WTC11 (cell line): Measurements from ENCODE around the gene AHNAK. TPM values are rescaled to one million over a fixed set of nuclear protein-coding genes. Genes with fewer than 3 reads are reported as not detected.
A peak's percentile ranks its signal among the peaks of the same experiment; 100 is the strongest.

Experiments used
- ATAC-seq: fragments of 200-7000 bp; cut with Tn5 transposase; 2 replicates; pipeline ENCODE4 v1.10.0; 2021; ENCODE audit warnings: mild to moderate bottlenecking, moderate library complexity
- CTCF ChIA-PET: fragments of 300-600 bp; sonication (Branson Sonifier 250); formaldehyde crosslinking; loops from one replicate; lab custom pipeline; 2021; ENCODE audit warnings: antibody characterized with exemption; lab: Charles Lee
- POLR2A ChIA-PET: fragments of 350-600 bp; sonication (Branson Sonifier 250); formaldehyde crosslinking; loops from one replicate; lab custom pipeline; 2021; ENCODE audit warnings: antibody characterized with exemption; lab: Charles Lee
- DNase-seq: peaks from one replicate; pipeline ENCODE4 v3.0.0; 2021; ENCODE audit warnings: low spot score
- H3K27ac Mint-ChIP-seq: 2 replicates; pipeline ENCODE4 v1.8.0; 2021; ENCODE audit warnings: mixed read lengths
- H3K27me3 Mint-ChIP-seq: 2 replicates; pipeline ENCODE4 v1.8.0; 2021; ENCODE audit warnings: low read depth, mild to moderate bottlenecking, moderate library complexity, mixed read lengths
- H3K36me3 Mint-ChIP-seq: 2 replicates; pipeline ENCODE4 v1.8.0; 2021; ENCODE audit warnings: mixed read lengths
- H3K4me1 Mint-ChIP-seq: 2 replicates; pipeline ENCODE4 v1.8.0; 2022; ENCODE audit warnings: mixed read lengths
- H3K4me3 Mint-ChIP-seq: 2 replicates; pipeline ENCODE4 v1.8.0; 2021; ENCODE audit warnings: mild to moderate bottlenecking, moderate library complexity, mixed read lengths
- H3K9me3 Mint-ChIP-seq: 2 replicates; pipeline ENCODE4 v1.8.0; 2021; ENCODE audit warnings: mixed read lengths
- ATF1 ChIP-seq: sonication (generic); formaldehyde crosslinking; IDR thresholded peaks from 2 replicates; pipeline ENCODE4 v1.8.1; 2023; ENCODE audit warnings: mild to moderate bottlenecking, moderate library complexity, missing genetic modification reagents
- EMX1 ChIP-seq: fragments of 250-450 bp; sonication (Bioruptor Pico); IDR thresholded peaks from 2 replicates; pipeline ENCODE4 v1.8.0; 2021; ENCODE audit warnings: mild to moderate bottlenecking
- JAZF1 ChIP-seq: fragments of 250-450 bp; sonication (Bioruptor Pico); IDR thresholded peaks from 2 replicates; pipeline ENCODE4 v1.9.0; 2021; ENCODE audit warnings: moderate library complexity, mild to moderate bottlenecking, inconsistent platforms
- MXD4 ChIP-seq: fragments of 250-450 bp; sonication (Bioruptor Pico); IDR thresholded peaks from 2 replicates; pipeline ENCODE4 v1.8.0; 2021; ENCODE audit warnings: mild to moderate bottlenecking, moderate library complexity, borderline replicate concordance
- NFATC4 ChIP-seq: fragments of 250-450 bp; sonication (Bioruptor Pico); IDR thresholded peaks from 2 replicates; pipeline ENCODE4 v1.9.0; 2021; ENCODE audit warnings: mild to moderate bottlenecking
- NFE2L1 ChIP-seq: sonication (generic); formaldehyde crosslinking; IDR thresholded peaks from 2 replicates; pipeline ENCODE4 v1.8.1; 2023; ENCODE audit warnings: missing genetic modification reagents
- NFYB ChIP-seq: sonication (generic); formaldehyde crosslinking; conservative IDR thresholded peaks from 2 replicates; pipeline ENCODE4 v1.8.0; 2022; ENCODE audit warnings: low read depth, missing genetic modification reagents
- SMAD3 ChIP-seq: sonication (generic); formaldehyde crosslinking; IDR thresholded peaks from 2 replicates; pipeline ENCODE4 v1.8.0; 2022; ENCODE audit warnings: missing genetic modification reagents, mild to moderate bottlenecking, borderline replicate concordance
- SOX15 ChIP-seq: fragments of 250-450 bp; sonication (Bioruptor Pico); IDR thresholded peaks from 2 replicates; pipeline ENCODE4 v1.9.0; 2021; ENCODE audit warnings: mild to moderate bottlenecking
- USF1 ChIP-seq: sonication (generic); formaldehyde crosslinking; IDR thresholded peaks from 2 replicates; pipeline ENCODE4 v1.8.0; 2022; ENCODE audit warnings: mild to moderate bottlenecking, missing genetic modification reagents
- ZBTB43 ChIP-seq: sonication (generic); formaldehyde crosslinking; IDR thresholded peaks from 2 replicates; pipeline ENCODE4 v1.8.1; 2023; ENCODE audit warnings: mild to moderate bottlenecking, missing genetic modification reagents
- ZNF121 ChIP-seq: sonication (generic); formaldehyde crosslinking; IDR thresholded peaks from 2 replicates; pipeline ENCODE4 v1.8.0; 2023; ENCODE audit warnings: missing genetic modification reagents
- ZNF671 ChIP-seq: fragments of 250-450 bp; sonication (Bioruptor Pico); IDR thresholded peaks from 2 replicates; pipeline ENCODE4 v1.8.0; 2021; ENCODE audit warnings: mild to moderate bottlenecking
- total RNA-seq: library from RNA; stranded (reverse); gene quantifications from 3 replicates; pipeline ENCODE4 v1.2.3, GENCODE V29; 2021
- TF ChIP-seq, protein P1 (sequence below): fragments of 250-450 bp; sonication (Bioruptor Pico); conservative IDR thresholded peaks from 2 replicates; pipeline ENCODE4 v1.9.0; 2021; ENCODE audit warnings: mild to moderate bottlenecking
- TF ChIP-seq, protein P2 (sequence below): sonication (generic); formaldehyde crosslinking; IDR thresholded peaks from 2 replicates; pipeline ENCODE4 v1.8.1; 2023; ENCODE audit warnings: mild to moderate bottlenecking, missing genetic modification reagents, moderate library complexity
- TF ChIP-seq, protein P3 (sequence below): fragments of 200-600 bp; IDR thresholded peaks from 2 replicates; pipeline ENCODE4 v1.8.0; 2022; ENCODE audit warnings: antibody characterized with exemption
- TF ChIP-seq, protein P4 (sequence below): sonication (generic); formaldehyde crosslinking; IDR thresholded peaks from 2 replicates; pipeline ENCODE4 v1.8.0; 2023; ENCODE audit warnings: missing genetic modification reagents

AHNAK gene
- total RNA-seq, 1 experiment from 2014 or later: 21.0 TPM

DNA sequence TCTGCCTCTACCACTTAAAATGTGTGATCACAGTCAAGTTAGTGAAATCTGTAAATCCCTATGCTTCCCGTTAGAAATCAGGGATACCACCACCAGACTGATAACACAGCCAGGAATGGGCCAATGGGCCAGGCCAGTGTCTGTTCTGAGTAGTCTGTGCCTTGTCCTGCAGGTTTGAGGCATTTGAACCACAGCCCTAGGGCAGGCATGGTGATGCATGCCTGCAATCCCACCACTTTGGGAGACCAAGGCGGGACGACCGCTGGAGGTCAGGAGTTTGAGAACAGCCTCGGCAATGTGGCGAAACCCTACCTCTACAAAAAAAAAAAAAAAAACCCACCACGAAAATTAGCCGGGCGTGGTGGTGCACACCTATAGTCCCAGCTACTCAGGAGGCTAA is 12.1 kb upstream of the AHNAK start:
- POLR2A ChIA-PET: interaction anchor here (0.9 to 3.3 kb wide), 2 partner anchors 15 to 16 kb away, joined by 3 to 13 read pairs; no protein-coding TSS in a partner anchor
- Mint-ChIP-seq H3K27ac (no peak overlapping the region; the same call in 1 of the 2 replicates), H3K9me3 (no peaks in the 10 kb centered on the region), H3K36me3 (peaks cover 46% of the 10 kb centered on the region), H3K4me1 (peaks cover 81% of the 10 kb centered on the region), H3K27me3 (no peaks in the 10 kb centered on the region), H3K4me3 (no peak overlapping the region)
- no peak for DNase-seq
- CTCF ChIA-PET: interaction anchor here (3.6 to 11.8 kb wide), 2 partner anchors 14 to 134 kb away, joined by 106 to 311 read pairs; partner anchors contain the start of gene AHNAK
- no peak for ATAC-seq
- no peak for TF ChIP-seq MXD4
- 0 out of 2 replicates have a peak, but pooled peaks have one; percentile 22 for TF ChIP-seq NFE2L1

DNA sequence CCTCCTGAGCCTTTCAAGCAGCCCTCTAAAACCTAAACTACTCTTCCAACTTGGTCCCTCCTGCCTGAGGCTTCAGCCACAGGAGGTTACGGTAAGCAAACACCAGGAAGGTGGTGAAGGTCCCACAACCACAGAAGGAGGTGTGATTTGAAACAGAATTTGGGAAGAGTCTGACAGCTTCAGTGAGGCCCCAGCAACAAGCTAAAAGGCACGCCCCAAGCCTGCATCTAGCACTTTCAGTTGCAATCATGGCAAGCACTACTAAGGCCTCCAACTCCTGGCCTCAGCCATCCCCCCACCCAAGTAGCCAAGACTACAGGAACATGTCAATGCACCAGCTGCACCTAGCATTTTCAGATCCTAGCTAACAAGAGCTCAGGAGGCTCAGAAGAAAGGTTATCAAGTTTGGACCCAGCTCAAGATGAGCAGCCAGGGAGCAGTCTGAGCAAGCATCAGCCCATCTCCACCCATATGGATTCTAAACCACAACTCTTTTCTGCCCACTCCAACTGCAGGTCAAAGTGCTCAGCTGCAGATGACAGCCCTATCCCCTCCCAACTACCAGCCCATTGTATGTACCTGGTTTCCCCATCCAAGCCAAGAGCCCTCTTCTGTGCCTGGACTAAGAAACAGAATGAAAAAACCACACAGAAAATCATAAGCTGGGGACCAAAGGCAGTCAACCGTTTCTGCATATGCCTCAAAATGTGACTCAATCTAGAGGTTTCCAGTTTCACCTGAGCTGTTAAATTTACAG is 10.4 kb upstream of the AHNAK start:
- peaks cover 85% of the 10 kb centered on the region for H3K4me1 Mint-ChIP-seq
- DNase-seq: no peak
- H3K27me3 Mint-ChIP-seq: no peaks in the 10 kb centered on the region
- POLR2A ChIA-PET: interaction anchor here (0.8 to 1.4 kb wide), 3 partner anchors 13 to 52 kb away, joined by 3 to 4 read pairs (median 4); partner anchors contain the start of gene EEF1G
- no peak overlapping the region for H3K4me3 Mint-ChIP-seq
- no peaks in the 10 kb centered on the region for H3K9me3 Mint-ChIP-seq
- TF ChIP-seq NFYB (no peak), NFE2L1 (no peak), EMX1 (CRISPR knock-in tag) (peak; percentile 25; the same call in 1 of the 2 replicates), ATF1 (CRISPR knock-in tag) (no peak), ZNF671 (CRISPR knock-in tag) (no peak), NFATC4 (CRISPR knock-in tag) (no peak), SOX15 (CRISPR knock-in tag) (no peak), SMAD3 (CRISPR knock-in tag) (no peak), ZBTB43 (CRISPR knock-in tag) (no peak), USF1 (CRISPR knock-in tag) (no peak), JAZF1 (no peak), ZNF121 (CRISPR knock-in tag) (no peak)
- TF ChIP-seq, protein P1, sequence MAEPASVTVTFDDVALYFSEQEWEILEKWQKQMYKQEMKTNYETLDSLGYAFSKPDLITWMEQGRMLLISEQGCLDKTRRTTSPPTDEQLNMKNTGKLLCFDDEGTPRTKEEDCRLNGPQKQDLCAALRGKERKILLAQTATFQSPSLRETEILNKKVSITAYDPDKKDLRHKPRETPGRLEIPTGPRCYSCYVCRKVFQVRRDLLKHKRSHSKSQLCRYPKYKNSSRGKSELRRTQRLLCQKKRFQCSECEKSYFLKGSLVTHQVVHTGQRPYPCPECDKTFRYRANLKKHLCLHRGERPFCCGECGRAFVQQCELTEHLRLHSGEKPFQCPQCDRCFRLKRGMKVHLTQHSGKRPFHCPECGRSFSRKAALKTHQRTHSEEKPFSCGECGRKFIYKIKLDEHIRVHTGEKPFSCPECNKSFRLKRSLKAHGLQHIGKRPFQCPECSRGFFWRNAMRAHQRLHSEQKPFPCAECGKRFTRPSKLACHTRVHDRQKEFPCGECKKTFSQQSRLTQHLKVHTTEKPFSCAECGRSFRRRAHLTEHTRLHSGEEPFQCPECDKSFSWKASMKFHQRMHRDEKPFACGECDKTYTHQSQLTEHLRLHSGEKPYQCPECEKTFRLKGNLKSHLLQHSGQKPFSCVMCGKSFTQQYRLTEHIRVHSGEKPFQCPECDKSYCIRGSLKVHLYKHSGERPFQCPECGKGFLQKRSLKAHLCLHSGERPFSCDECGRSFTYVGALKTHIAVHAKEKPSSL (CRISPR knock-in tag): 0 out of 2 replicates have a peak, but pooled peaks have one; percentile 4
- TF ChIP-seq, protein P2, sequence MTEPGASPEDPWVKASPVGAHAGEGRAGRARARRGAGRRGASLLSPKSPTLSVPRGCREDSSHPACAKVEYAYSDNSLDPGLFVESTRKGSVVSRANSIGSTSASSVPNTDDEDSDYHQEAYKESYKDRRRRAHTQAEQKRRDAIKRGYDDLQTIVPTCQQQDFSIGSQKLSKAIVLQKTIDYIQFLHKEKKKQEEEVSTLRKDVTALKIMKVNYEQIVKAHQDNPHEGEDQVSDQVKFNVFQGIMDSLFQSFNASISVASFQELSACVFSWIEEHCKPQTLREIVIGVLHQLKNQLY (CRISPR knock-in tag): no peak
- TF ChIP-seq, protein P3, sequence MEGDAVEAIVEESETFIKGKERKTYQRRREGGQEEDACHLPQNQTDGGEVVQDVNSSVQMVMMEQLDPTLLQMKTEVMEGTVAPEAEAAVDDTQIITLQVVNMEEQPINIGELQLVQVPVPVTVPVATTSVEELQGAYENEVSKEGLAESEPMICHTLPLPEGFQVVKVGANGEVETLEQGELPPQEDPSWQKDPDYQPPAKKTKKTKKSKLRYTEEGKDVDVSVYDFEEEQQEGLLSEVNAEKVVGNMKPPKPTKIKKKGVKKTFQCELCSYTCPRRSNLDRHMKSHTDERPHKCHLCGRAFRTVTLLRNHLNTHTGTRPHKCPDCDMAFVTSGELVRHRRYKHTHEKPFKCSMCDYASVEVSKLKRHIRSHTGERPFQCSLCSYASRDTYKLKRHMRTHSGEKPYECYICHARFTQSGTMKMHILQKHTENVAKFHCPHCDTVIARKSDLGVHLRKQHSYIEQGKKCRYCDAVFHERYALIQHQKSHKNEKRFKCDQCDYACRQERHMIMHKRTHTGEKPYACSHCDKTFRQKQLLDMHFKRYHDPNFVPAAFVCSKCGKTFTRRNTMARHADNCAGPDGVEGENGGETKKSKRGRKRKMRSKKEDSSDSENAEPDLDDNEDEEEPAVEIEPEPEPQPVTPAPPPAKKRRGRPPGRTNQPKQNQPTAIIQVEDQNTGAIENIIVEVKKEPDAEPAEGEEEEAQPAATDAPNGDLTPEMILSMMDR: no peak
- TF ChIP-seq, protein P4, sequence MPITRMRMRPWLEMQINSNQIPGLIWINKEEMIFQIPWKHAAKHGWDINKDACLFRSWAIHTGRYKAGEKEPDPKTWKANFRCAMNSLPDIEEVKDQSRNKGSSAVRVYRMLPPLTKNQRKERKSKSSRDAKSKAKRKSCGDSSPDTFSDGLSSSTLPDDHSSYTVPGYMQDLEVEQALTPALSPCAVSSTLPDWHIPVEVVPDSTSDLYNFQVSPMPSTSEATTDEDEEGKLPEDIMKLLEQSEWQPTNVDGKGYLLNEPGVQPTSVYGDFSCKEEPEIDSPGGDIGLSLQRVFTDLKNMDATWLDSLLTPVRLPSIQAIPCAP (CRISPR knock-in tag): no peak
- peak overlapping the region; percentile 97 for H3K27ac Mint-ChIP-seq
- peaks cover 37% of the 10 kb centered on the region for H3K36me3 Mint-ChIP-seq
- CTCF ChIA-PET: interaction anchor here (0.5 to 11.8 kb wide), 6 partner anchors 12 to 186 kb away, joined by 3 to 311 read pairs (median 6); partner anchors contain the start of gene AHNAK
- ATAC-seq: no peak
